Trophoblast cell (in vitro differentiated cells and primary cell): Measurements from ENCODE around the gene CRISPLD2.

Experiments used
- DNase-seq, 2 donors: peaks; one replicate each; pipeline ENCODE4 v3.0.0-alpha.2; 2016
- H2AFZ ChIP-seq: 2 replicates; pipeline ENCODE4 v1.6.1; 2013; ENCODE audit warnings: low read length, moderate library complexity, mild to moderate bottlenecking; ENCODE audit not compliant: insufficient read depth, poor library complexity
- H2AK5ac ChIP-seq: 2 replicates; pipeline ENCODE4 v1.6.1; 2013; ENCODE audit warnings: mild to moderate bottlenecking, low read length
- H2BK120ac ChIP-seq: 2 replicates; pipeline ENCODE4 v1.6.1; 2013; ENCODE audit warnings: low read length, mild to moderate bottlenecking, moderate library complexity; ENCODE audit not compliant: insufficient read depth, poor library complexity
- H2BK12ac ChIP-seq: 2 replicates; pipeline ENCODE4 v1.6.1; 2013; ENCODE audit warnings: mild to moderate bottlenecking, low read length, moderate library complexity
- H2BK5ac ChIP-seq: 2 replicates; pipeline ENCODE4 v1.6.1; 2013; ENCODE audit warnings: low read length, low read depth, moderate library complexity, mild to moderate bottlenecking; ENCODE audit not compliant: poor library complexity
- H3K14ac ChIP-seq: 2 replicates; pipeline ENCODE4 v1.6.1; 2013; ENCODE audit warnings: mild to moderate bottlenecking, low read length
- H3K18ac ChIP-seq: 2 replicates; pipeline ENCODE4 v1.6.1; 2013; ENCODE audit warnings: mild to moderate bottlenecking, low read length
- H3K23ac ChIP-seq: 2 replicates; pipeline ENCODE4 v1.6.1; 2013; ENCODE audit warnings: low read length
- H3K27ac ChIP-seq: 2 replicates; pipeline ENCODE4 v1.5.1; 2013; ENCODE audit warnings: low read depth, mild to moderate bottlenecking, inconsistent platforms, low read length, moderate library complexity
- H3K27me3 ChIP-seq: 2 replicates; pipeline ENCODE4 v1.6.1; 2013; ENCODE audit warnings: inconsistent platforms, mild to moderate bottlenecking, low read length, moderate library complexity; ENCODE audit not compliant: insufficient read depth
- H3K36me3 ChIP-seq, 2 experiments: 1 replicate in 1 of 2; 2 replicates in 1 of 2; pipeline ENCODE4 v1.6.1; 2013; ENCODE audit warnings: low read length in 2 of 2, mild to moderate bottlenecking in 2 of 2, moderate library complexity in 1 of 2; ENCODE audit not compliant: insufficient read depth in 2 of 2, control insufficient read depth in 1 of 2
- H3K4ac ChIP-seq: 2 replicates; pipeline ENCODE4 v1.6.1; 2013; ENCODE audit warnings: low read depth, mild to moderate bottlenecking, low read length, moderate library complexity
- H3K4me1 ChIP-seq, 2 experiments: 1 replicate in 1 of 2; 2 replicates in 1 of 2; pipeline ENCODE4 v1.6.1; 2013; ENCODE audit warnings: low read length in 2 of 2, mild to moderate bottlenecking in 2 of 2, moderate library complexity in 1 of 2; ENCODE audit not compliant: insufficient read depth in 2 of 2, control insufficient read depth in 1 of 2
- H3K4me2 ChIP-seq: 2 replicates; pipeline ENCODE4 v1.6.1; 2013; ENCODE audit warnings: inconsistent platforms, mild to moderate bottlenecking, low read length, moderate library complexity
- H3K4me3 ChIP-seq: 2 replicates; pipeline ENCODE4 v1.5.1; 2013; ENCODE audit warnings: mild to moderate bottlenecking, low read depth, low read length, inconsistent platforms
- H3K79me1 ChIP-seq: one replicate; pipeline ENCODE4 v1.6.1; 2013; ENCODE audit warnings: low read length
- H3K79me2 ChIP-seq: 2 replicates; pipeline ENCODE4 v1.6.1; 2013; ENCODE audit warnings: low read length, mild to moderate bottlenecking; ENCODE audit not compliant: control insufficient read depth, insufficient read depth, poor library complexity
- H3K9ac ChIP-seq: 2 replicates; pipeline ENCODE4 v1.6.1; 2013; ENCODE audit warnings: mild to moderate bottlenecking, low read length
- H3K9me3 ChIP-seq: 2 replicates; pipeline ENCODE4 v1.6.1; 2013; ENCODE audit warnings: low read depth, mild to moderate bottlenecking, control low read depth, inconsistent platforms, low read length; ENCODE audit not compliant: insufficient read depth
- H4K12ac ChIP-seq: 2 replicates; pipeline ENCODE4 v1.6.1; 2013; ENCODE audit warnings: low read depth, mild to moderate bottlenecking, low read length, moderate library complexity
- H4K8ac ChIP-seq: 2 replicates; pipeline ENCODE4 v1.6.1; 2013; ENCODE audit warnings: low read depth, mild to moderate bottlenecking, low read length, moderate library complexity
- H4K91ac ChIP-seq: one replicate; pipeline ENCODE4 v1.6.1; 2013; ENCODE audit warnings: low read depth, mild to moderate bottlenecking, low read length, moderate library complexity
- WGBS: extraction: QIAGEN DNeasy Blood & Tissue Kit; methylation state at CpG from one replicate; pipeline ENCODE4 v1.1.7; 2013; ENCODE audit warnings: missing lambda C conversion rate; ENCODE audit not compliant: insufficient read length, insufficient coverage; ENCODE audit errors: extremely low coverage; 5-methylcytosine and 5-hydroxymethylcytosine counted together

Gene CRISPLD2

GRCh38 chr16:84917492-84917891, 97.7 kb downstream of the CRISPLD2 start:
- no peak overlapping the region for H2BK5ac ChIP-seq
- no peak overlapping the region for H3K4me3 ChIP-seq
- no peaks in the 10 kb centered on the region for H3K27me3 ChIP-seq
- H3K18ac ChIP-seq: no peak overlapping the region
- no peak overlapping the region for H2AFZ ChIP-seq
- no peak overlapping the region for H4K91ac ChIP-seq
- H3K4ac ChIP-seq: no peak overlapping the region
- H3K4me1 ChIP-seq: peaks cover 5 to 8% of the 10 kb centered on the region in 2 experiments
- H3K9me3 ChIP-seq: no peaks in the 10 kb centered on the region
- H2BK12ac ChIP-seq: no peak overlapping the region
- H2BK120ac ChIP-seq: no peak overlapping the region
- peaks cover 6% of the 10 kb centered on the region for H3K79me1 ChIP-seq
- no peaks in the 10 kb centered on the region for H3K79me2 ChIP-seq
- DNase-seq: no peak
- H2AK5ac ChIP-seq: no peak overlapping the region
- H3K27ac ChIP-seq: no peak overlapping the region
- no peak overlapping the region for H3K9ac ChIP-seq
- no peak overlapping the region for H3K23ac ChIP-seq
- H3K36me3 ChIP-seq: no peaks in the 10 kb centered on the region
- WGBS: no CpG with 5 or more reads among the region's 11 CpGs
- no peak overlapping the region for H4K12ac ChIP-seq
- H3K14ac ChIP-seq: no peak overlapping the region
- H3K4me2 ChIP-seq: no peak overlapping the region
- no peak overlapping the region for H4K8ac ChIP-seq

- no peak for DNase-seq
- Histone ChIP-seq H4K8ac (no peak overlapping the region), H3K27me3 (no peaks in the 10 kb centered on the region), H3K4me1 (peaks cover 12 to 14% of the 10 kb centered on the region in 2 experiments), H3K36me3 (no peaks in the 10 kb centered on the region), H3K4me3 (no peak overlapping the region), H4K12ac (no peak overlapping the region), H3K23ac (no peak overlapping the region), H2BK120ac (no peak overlapping the region), H2AK5ac (peak overlapping the region; percentile 11), H2AFZ (no peak overlapping the region), H3K4ac (no peak overlapping the region), H3K79me2 (no peaks in the 10 kb centered on the region), H3K4me2 (no peak overlapping the region), H2BK5ac (no peak overlapping the region), H3K79me1 (peaks cover 13% of the 10 kb centered on the region), H3K9me3 (no peaks in the 10 kb centered on the region), H3K18ac (no peak overlapping the region), H3K14ac (no peak overlapping the region), H3K27ac (no peak overlapping the region), H3K9ac (no peak overlapping the region), H2BK12ac (peak overlapping the region; percentile 32), H4K91ac (peak overlapping the region; percentile 76)
- no CpG with 5 or more reads among the region's 20 CpGs for WGBS
Observed at GRCh38 chr16:84918006-84918909, 98.5 kb downstream of the CRISPLD2 start.

DNA sequence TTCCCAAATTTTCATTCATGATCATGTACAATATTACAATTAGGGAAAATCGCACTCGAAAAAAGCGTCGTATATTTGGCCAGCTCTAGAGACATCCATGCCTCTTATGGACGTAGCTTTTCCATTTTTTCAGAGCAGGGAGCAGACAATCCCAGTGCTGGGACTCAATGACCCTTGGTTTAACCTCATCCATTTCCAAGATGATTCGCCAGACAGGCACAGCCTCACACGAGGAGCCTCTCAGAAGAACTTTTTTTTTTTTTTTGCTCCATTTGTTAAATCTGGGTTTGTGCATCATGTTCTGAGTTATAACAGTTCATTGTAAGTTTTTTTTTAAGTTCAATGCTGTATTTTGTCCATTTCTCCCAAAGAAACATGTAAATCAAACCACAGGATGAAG, 99.5 kb downstream of the CRISPLD2 start:
- Histone ChIP-seq H3K27ac (no peak overlapping the region), H2BK12ac (no peak overlapping the region), H3K4me1 (peaks cover 12 to 15% of the 10 kb centered on the region in 2 experiments), H3K9me3 (no peaks in the 10 kb centered on the region), H3K4me2 (no peak overlapping the region), H3K9ac (no peak overlapping the region), H4K8ac (no peak overlapping the region), H2BK120ac (no peak overlapping the region), H3K4me3 (no peak overlapping the region), H3K79me1 (peaks cover 13% of the 10 kb centered on the region), H3K4ac (no peak overlapping the region), H3K27me3 (no peaks in the 10 kb centered on the region), H3K79me2 (no peaks in the 10 kb centered on the region), H4K12ac (no peak overlapping the region), H4K91ac (no peak overlapping the region), H3K14ac (no peak overlapping the region), H2AFZ (no peak overlapping the region), H3K23ac (no peak overlapping the region), H3K36me3 (no peaks in the 10 kb centered on the region), H2AK5ac (no peak overlapping the region), H3K18ac (no peak overlapping the region), H2BK5ac (no peak overlapping the region)
- no peak for DNase-seq
- WGBS: no CpG with 5 or more reads among the region's 7 CpGs

GRCh38 chr16:84919708-84920107, 99.9 kb downstream of the CRISPLD2 start:
- Histone ChIP-seq H3K9me3 (no peaks in the 10 kb centered on the region), H2BK12ac (peak overlapping the region; percentile 5), H2BK5ac (peak overlapping the region; percentile 11), H3K79me1 (peaks cover 17% of the 10 kb centered on the region), H3K23ac (no peak overlapping the region), H3K27me3 (no peaks in the 10 kb centered on the region), H3K4me3 (no peak overlapping the region), H3K79me2 (no peaks in the 10 kb centered on the region), H3K4me1 (peaks cover 16 to 19% of the 10 kb centered on the region in 2 experiments), H4K91ac (peak overlapping the region; percentile 4), H3K36me3 (no peaks in the 10 kb centered on the region), H3K4ac (no peak overlapping the region), H3K18ac (no peak overlapping the region), H4K12ac (no peak overlapping the region), H3K14ac (no peak overlapping the region), H3K4me2 (no peak overlapping the region), H2BK120ac (no peak overlapping the region), H3K9ac (no peak overlapping the region), H2AFZ (no peak overlapping the region), H3K27ac (peak overlapping the region; percentile 4), H2AK5ac (no peak overlapping the region), H4K8ac (no peak overlapping the region)
- WGBS: no CpG with 5 or more reads among the region's 13 CpGs
- no peak for DNase-seq
